MCF 10A (cell line): ENCODE measurements around the gene NFKB2. TPM values are rescaled to one million over a fixed set of nuclear protein-coding genes. Genes with fewer than 3 reads are reported as not detected.

Experiments used
- BruUV-seq: library from RNA; stranded (reverse); fragments of 400-500 nt; replicated peaks from 2 replicates; lab custom pipeline; 2021; lab: Mats Ljungman, UMichigan
- CTCF ChIA-PET: fragments of 300-600 bp; sonication (Branson Sonifier 250); formaldehyde crosslinking; extraction: SDS; loops from one replicate; lab custom pipeline; 2021; ENCODE audit warnings: antibody characterized with exemption, inconsistent platforms; lab: Yijun Ruan, JAX
- POLR2A ChIA-PET: fragments of 300-600, 350-650 bp; sonication (Branson Sonifier 250); formaldehyde crosslinking; extraction: SDS; loops from one replicate; lab custom pipeline; 2020; ENCODE audit warnings: antibody characterized with exemption, inconsistent platforms; lab: Yijun Ruan, JAX
- DNase-seq: peaks from one replicate; pipeline ENCODE4 v3.0.0-alpha.2; 2018; ENCODE audit not compliant: unreplicated experiment
- H3K27ac Mint-ChIP-seq: one replicate; pipeline ENCODE4 v1.8.0; 2022; ENCODE audit warnings: mild to moderate bottlenecking, low read depth, mixed read lengths; ENCODE audit not compliant: unreplicated experiment
- H3K27me3 Mint-ChIP-seq: one replicate; pipeline ENCODE4 v1.8.0; 2022; ENCODE audit warnings: mixed read lengths; ENCODE audit not compliant: insufficient read depth, unreplicated experiment
- H3K36me3 Mint-ChIP-seq: one replicate; pipeline ENCODE4 v1.8.0; 2022; ENCODE audit warnings: mild to moderate bottlenecking, moderate library complexity, mixed read lengths; ENCODE audit not compliant: insufficient read depth, unreplicated experiment
- H3K4me1 Mint-ChIP-seq: one replicate; pipeline ENCODE4 v1.8.0; 2022; ENCODE audit warnings: mixed read lengths; ENCODE audit not compliant: insufficient read depth, unreplicated experiment
- H3K4me3 Mint-ChIP-seq: one replicate; pipeline ENCODE4 v1.8.0; 2022; ENCODE audit warnings: mild to moderate bottlenecking, moderate library complexity, mixed read lengths; ENCODE audit not compliant: unreplicated experiment
- H3K9me3 Mint-ChIP-seq: one replicate; pipeline ENCODE4 v1.8.0; 2022; ENCODE audit warnings: mixed read lengths; ENCODE audit not compliant: unreplicated experiment
- CTCF ChIP-seq: fragments of 200-600 bp; IDR thresholded peaks from one replicate; pipeline ENCODE4 v1.8.0; 2022; ENCODE audit warnings: antibody characterized with exemption, mild to moderate bottlenecking; ENCODE audit not compliant: unreplicated experiment
- intact Hi-C: fragments of 100-400 bp; cut with micrococcal nuclease; formaldehyde crosslinking; loops from 2 replicates; pipeline ENCODE4 v1.14.1; 2022
- total RNA-seq: library from RNA; stranded (reverse); gene quantifications from 2 replicates; pipeline ENCODE4 v1.2.3, GENCODE V29; 2022

The NFKB2 gene
- total RNA-seq, 1 experiment from 2014 or later = 76.2 TPM

DNA sequence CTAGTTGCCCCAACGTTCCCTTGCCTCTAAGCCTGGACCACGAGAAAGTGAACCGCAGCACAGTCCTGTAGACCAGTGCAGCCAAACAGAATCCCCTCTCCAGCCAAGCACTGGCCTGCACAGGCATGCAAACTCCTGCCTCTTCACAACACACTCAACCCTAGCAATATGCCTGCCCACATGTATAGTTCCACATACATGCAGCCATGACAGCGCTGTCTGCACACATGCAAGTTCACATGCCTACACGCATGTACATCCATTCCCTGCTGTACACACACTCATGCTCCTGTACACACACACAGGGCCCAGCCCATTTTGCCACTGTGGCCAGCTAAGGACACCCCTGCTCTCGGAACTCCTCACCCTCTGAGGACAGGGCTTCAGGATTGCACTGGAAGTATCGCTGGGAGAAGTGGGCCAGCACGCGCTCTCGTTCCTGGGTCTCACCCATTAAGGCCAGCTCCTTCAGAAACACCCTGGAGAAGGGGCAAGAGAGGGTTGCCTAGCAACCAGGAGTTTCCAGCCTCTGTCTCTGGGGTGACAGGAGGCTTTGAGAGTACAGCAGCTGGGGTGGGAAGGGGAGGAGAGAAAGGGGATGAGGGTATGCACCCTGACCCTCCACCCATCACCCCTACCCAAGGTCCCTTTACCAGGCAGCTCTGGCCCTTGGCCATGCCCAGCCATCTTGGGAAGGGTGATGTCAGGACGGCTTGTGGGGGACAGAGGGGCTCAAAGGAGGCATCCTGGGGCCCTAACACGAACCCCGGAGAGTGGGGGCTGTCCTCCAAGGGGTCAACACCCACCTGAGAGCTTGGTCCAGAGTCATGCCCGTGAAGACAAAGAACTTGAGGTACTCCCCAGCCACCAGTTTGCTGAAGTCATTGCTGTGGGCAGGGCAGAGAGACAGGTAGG, 16.1 kb downstream of the NFKB2 start:
- BruUV-seq = no TSS peak
- no peak overlapping the region for H3K27ac Mint-ChIP-seq
- ChIA-PET CTCF (interaction anchor here (0.6 to 3.1 kb wide), 6 partner anchors 8 to 245 kb away, joined by 3 to 14 read pairs (median 5); no protein-coding TSS in a partner anchor), POLR2A (interaction anchor here (0.5 to 1.9 kb wide), 3 partner anchors 10 to 294 kb away, joined by 3 to 5 read pairs (median 3); no protein-coding TSS in a partner anchor)
- intact Hi-C loops = no loop called here
- H3K27me3 Mint-ChIP-seq = peaks cover 64% of the 10 kb centered on the region
- no peak overlapping the region for H3K4me3 Mint-ChIP-seq
- no peaks in the 10 kb centered on the region for H3K4me1 Mint-ChIP-seq
- TF ChIP-seq CTCF = no peak
- no peak for DNase-seq
- no peaks in the 10 kb centered on the region for H3K9me3 Mint-ChIP-seq
- no peaks in the 10 kb centered on the region for H3K36me3 Mint-ChIP-seq

DNA sequence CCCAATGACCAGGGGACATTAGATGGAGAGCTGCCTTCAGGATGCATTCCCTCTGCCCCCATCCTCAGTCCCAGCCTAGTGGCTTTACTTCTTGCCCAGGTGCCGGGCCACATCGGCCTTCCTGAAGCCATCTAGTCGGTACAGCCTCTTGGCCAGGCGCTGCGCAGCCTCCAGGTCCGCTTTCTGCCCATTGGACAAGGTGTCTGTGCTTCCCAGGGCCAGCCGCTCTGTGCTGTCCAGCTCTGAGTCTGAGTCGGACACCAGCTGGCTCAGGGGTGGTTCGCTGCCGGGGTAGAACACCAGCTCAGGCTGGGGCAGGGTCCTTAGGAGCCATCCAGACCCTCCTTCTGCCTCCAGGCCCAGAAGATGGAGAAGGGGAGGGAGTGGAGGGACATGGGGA, 16.8 kb downstream of the NFKB2 start:
- CTCF ChIA-PET = interaction anchor here (1.2 to 3.1 kb wide), 3 partner anchors 8 to 18 kb away, joined by 3 to 14 read pairs (median 4); no protein-coding TSS in a partner anchor
- H3K27me3 Mint-ChIP-seq = peaks cover 64% of the 10 kb centered on the region
- intact Hi-C loops = no loop called here
- POLR2A ChIA-PET = interaction anchor here (0.5 to 1.9 kb wide), 4 partner anchors 10 to 295 kb away, joined by 3 to 5 read pairs (median 3); no protein-coding TSS in a partner anchor
- no peak overlapping the region for H3K27ac Mint-ChIP-seq
- H3K4me1 Mint-ChIP-seq = no peaks in the 10 kb centered on the region
- H3K4me3 Mint-ChIP-seq = no peak overlapping the region
- H3K9me3 Mint-ChIP-seq = no peaks in the 10 kb centered on the region
- no TSS peak for BruUV-seq
- no peak for DNase-seq
- H3K36me3 Mint-ChIP-seq = no peaks in the 10 kb centered on the region
- no peak for TF ChIP-seq CTCF

GRCh38 chr10:102413053-102413705, 17.7 kb downstream of the NFKB2 start:
- ChIA-PET CTCF (interaction anchor here (0.6 to 3.1 kb wide), 6 partner anchors 9 to 103 kb away, joined by 3 to 14 read pairs (median 4); no protein-coding TSS in a partner anchor), POLR2A (interaction anchor here (1.9 kb wide), 1 partner anchor 9 kb away, joined by 5 read pairs; no protein-coding TSS in a partner anchor)
- Mint-ChIP-seq H3K36me3 (no peaks in the 10 kb centered on the region), H3K9me3 (no peaks in the 10 kb centered on the region), H3K27ac (no peak overlapping the region), H3K4me1 (no peaks in the 10 kb centered on the region), H3K27me3 (peaks cover 57% of the 10 kb centered on the region), H3K4me3 (no peak overlapping the region)
- intact Hi-C loops = no loop called here
- no TSS peak for BruUV-seq
- no peak for DNase-seq
- no peak for TF ChIP-seq CTCF
